Parathyroid adenoma (tissue), 2 donors: ENCODE data around the gene ATP5MG.

Source experiments
- H2AFZ ChIP-seq: fragments of 300-600 bp; sonication (generic); one replicate; pipeline ENCODE4 v1.7.0; 2017; ENCODE audit warnings: antibody characterized with exemption, mild to moderate bottlenecking
- H3K27ac ChIP-seq: fragments of 300-600 bp; sonication (generic); one replicate; pipeline ENCODE4 v1.7.0; 2017
- H3K27me3 ChIP-seq: fragments of 300-600 bp; sonication (generic); one replicate; pipeline ENCODE4 v1.7.0; 2017; ENCODE audit warnings: low read length; ENCODE audit not compliant: control insufficient read depth, insufficient read depth
- H3K36me3 ChIP-seq: fragments of 300-600 bp; sonication (generic); one replicate; pipeline ENCODE4 v1.7.0; 2017; ENCODE audit warnings: low read length; ENCODE audit not compliant: control insufficient read depth, insufficient read depth
- H3K4me1 ChIP-seq: fragments of 300-600 bp; sonication (generic); one replicate; pipeline ENCODE4 v1.7.0; 2017; ENCODE audit warnings: control low read depth
- H3K4me2 ChIP-seq: fragments of 300-600 bp; sonication (generic); one replicate; pipeline ENCODE4 v1.7.0; 2017; ENCODE audit warnings: low read length
- H3K4me3 ChIP-seq: fragments of 300-600 bp; sonication (generic); one replicate; pipeline ENCODE4 v1.7.0; 2017; ENCODE audit warnings: low read depth, low read length
- H3K79me2 ChIP-seq: fragments of 300-600 bp; sonication (generic); one replicate; pipeline ENCODE4 v1.7.0; 2017; ENCODE audit warnings: control low read depth
- H3K9ac ChIP-seq: fragments of 300-600 bp; sonication (generic); one replicate; pipeline ENCODE4 v1.7.0; 2017; ENCODE audit warnings: mild to moderate bottlenecking
- H3K9me3 ChIP-seq: fragments of 300-600 bp; sonication (generic); one replicate; pipeline ENCODE4 v1.7.0; 2017; ENCODE audit warnings: low read length; ENCODE audit not compliant: control insufficient read depth
- CTCF ChIP-seq: fragments of 300-600 bp; sonication (generic); IDR thresholded peaks from one replicate; pipeline ENCODE4 v1.7.0; 2017; ENCODE audit warnings: antibody characterized with exemption, mild to moderate bottlenecking
- donor health status: primary hyperparathyroidism.

Gene ATP5MG

GRCh38 chr11:118364956-118365615 lies 36.3 kb upstream of the ATP5MG start:
- H2AFZ ChIP-seq, result no peak overlapping the region
- H3K9me3 ChIP-seq, result no peaks in the 10 kb centered on the region
- no peak overlapping the region for H3K27ac ChIP-seq
- H3K79me2 ChIP-seq, result peaks cover 8% of the 10 kb centered on the region
- H3K9ac ChIP-seq, result no peak overlapping the region
- H3K4me1 ChIP-seq, result no peaks in the 10 kb centered on the region
- no peak for TF ChIP-seq CTCF
- H3K36me3 ChIP-seq, result no peaks in the 10 kb centered on the region
- no peaks in the 10 kb centered on the region for H3K27me3 ChIP-seq
- H3K4me3 ChIP-seq, result no peak overlapping the region
- no peak overlapping the region for H3K4me2 ChIP-seq

GRCh38 chr11:118366287-118366686 lies 35.1 kb upstream of the ATP5MG start:
- H3K27ac ChIP-seq, result no peak overlapping the region
- H3K4me1 ChIP-seq, result no peaks in the 10 kb centered on the region
- H3K9me3 ChIP-seq, result no peaks in the 10 kb centered on the region
- no peak for TF ChIP-seq CTCF
- no peak overlapping the region for H3K4me2 ChIP-seq
- H2AFZ ChIP-seq, result no peak overlapping the region
- H3K36me3 ChIP-seq, result no peaks in the 10 kb centered on the region
- no peak overlapping the region for H3K9ac ChIP-seq
- peaks cover 4% of the 10 kb centered on the region for H3K79me2 ChIP-seq
- no peak overlapping the region for H3K4me3 ChIP-seq
- H3K27me3 ChIP-seq, result no peaks in the 10 kb centered on the region

GRCh38 chr11:118370774-118371173 lies 30.6 kb upstream of the ATP5MG start:
- H3K9ac ChIP-seq, result no peak overlapping the region
- H3K36me3 ChIP-seq, result no peaks in the 10 kb centered on the region
- no peaks in the 10 kb centered on the region for H3K27me3 ChIP-seq
- no peaks in the 10 kb centered on the region for H3K4me1 ChIP-seq
- no peak overlapping the region for H3K27ac ChIP-seq
- H3K4me3 ChIP-seq, result no peak overlapping the region
- no peaks in the 10 kb centered on the region for H3K79me2 ChIP-seq
- no peak for TF ChIP-seq CTCF
- no peak overlapping the region for H3K4me2 ChIP-seq
- no peak overlapping the region for H2AFZ ChIP-seq
- H3K9me3 ChIP-seq, result no peaks in the 10 kb centered on the region

GRCh38 chr11:118373263-118373662 lies 28.1 kb upstream of the ATP5MG start:
- Histone ChIP-seq H3K4me1 (no peaks in the 10 kb centered on the region), H2AFZ (no peak overlapping the region), H3K27me3 (no peaks in the 10 kb centered on the region), H3K9me3 (no peaks in the 10 kb centered on the region), H3K27ac (no peak overlapping the region), H3K79me2 (no peaks in the 10 kb centered on the region), H3K36me3 (no peaks in the 10 kb centered on the region), H3K4me2 (no peak overlapping the region), H3K4me3 (no peak overlapping the region), H3K9ac (no peak overlapping the region)
- TF ChIP-seq CTCF, result no peak

GRCh38 chr11:118373871-118374270 lies 27.5 kb upstream of the ATP5MG start:
- no peak overlapping the region for H2AFZ ChIP-seq
- H3K27me3 ChIP-seq, result no peaks in the 10 kb centered on the region
- no peak for TF ChIP-seq CTCF
- H3K4me1 ChIP-seq, result no peaks in the 10 kb centered on the region
- H3K9ac ChIP-seq, result no peak overlapping the region
- no peaks in the 10 kb centered on the region for H3K36me3 ChIP-seq
- H3K27ac ChIP-seq, result no peak overlapping the region
- no peak overlapping the region for H3K4me3 ChIP-seq
- H3K79me2 ChIP-seq, result no peaks in the 10 kb centered on the region
- no peak overlapping the region for H3K4me2 ChIP-seq
- H3K9me3 ChIP-seq, result no peaks in the 10 kb centered on the region
